ENCODE measurements around the gene ZNF621. TPM values are rescaled to one million over a fixed set of nuclear protein-coding genes. Genes with fewer than 3 reads are reported as not detected.
"Not testable (repeated sequence)": the region's sequence is repeated elsewhere in the genome, so short reads cannot be mapped to it uniquely, and the experiment has no call there.

The ZNF621 gene
- total RNA-seq, 1 donor from 2014 or later: 29.0 TPM

GRCh38 chr3:40534283-40534682 lies 9.5 kb downstream of the ZNF621 start:
- TF ChIP-seq CTCF (IDR thresholded peaks at IDR 0.05; ENCODE audit: unreplicated experiment): no peak
- no peaks in the 10 kb centered on the region for H3K27me3 Mint-ChIP-seq
- no peak overlapping the region for H3K27ac Mint-ChIP-seq
- H3K4me3 Mint-ChIP-seq (ENCODE audit: low read depth): no peak overlapping the region
- peaks cover 77% of the 10 kb centered on the region for H3K36me3 Mint-ChIP-seq (ENCODE audit: insufficient read depth)
- H3K9me3 Mint-ChIP-seq (ENCODE audit: low read depth): peaks cover 28% of the 10 kb centered on the region
- no peak for DNase-seq (ENCODE audit: low spot score, unreplicated experiment)
- H3K4me1 Mint-ChIP-seq (ENCODE audit: low read depth): peaks cover 1% of the 10 kb centered on the region

- H3K9me3 Mint-ChIP-seq (ENCODE audit: low read depth): peaks cover 5% of the 10 kb centered on the region
- peaks cover 6% of the 10 kb centered on the region for H3K36me3 Mint-ChIP-seq (ENCODE audit: insufficient read depth)
- no peak overlapping the region for H3K27ac Mint-ChIP-seq
- H3K4me1 Mint-ChIP-seq (ENCODE audit: low read depth): no peaks in the 10 kb centered on the region
- DNase-seq (ENCODE audit: low spot score, unreplicated experiment): no peak
- H3K27me3 Mint-ChIP-seq: no peaks in the 10 kb centered on the region
- H3K4me3 Mint-ChIP-seq (ENCODE audit: low read depth): no peak overlapping the region
- no peak for TF ChIP-seq CTCF (IDR thresholded peaks at IDR 0.05; ENCODE audit: unreplicated experiment)
Measured at GRCh38 chr3:40546816-40547215, 22.1 kb downstream of the ZNF621 start.

DNA sequence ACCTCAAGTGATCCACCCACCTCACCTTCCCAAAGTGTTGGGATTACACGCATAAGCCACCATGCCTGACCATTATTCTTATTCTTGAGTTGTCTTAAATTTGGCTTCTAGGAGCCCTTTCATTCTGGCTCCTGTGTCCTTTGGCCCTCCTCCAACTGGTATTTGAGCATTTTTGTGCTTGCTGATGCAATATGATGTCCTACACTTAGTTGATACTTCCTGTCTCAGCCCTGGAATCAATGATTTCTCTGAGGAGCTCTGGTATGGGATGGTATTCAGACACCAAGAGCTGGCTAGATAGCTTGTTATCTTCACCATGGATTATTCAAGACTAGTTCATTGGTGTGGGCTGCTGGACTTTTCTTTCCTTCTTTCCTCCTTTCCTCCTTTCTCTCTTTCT lies 25.4 kb downstream of the ZNF621 start:
- Mint-ChIP-seq H3K27ac (no peak overlapping the region), H3K36me3 (ENCODE audit: insufficient read depth) (peaks cover 6% of the 10 kb centered on the region), H3K4me3 (ENCODE audit: low read depth) (no peak overlapping the region), H3K27me3 (no peaks in the 10 kb centered on the region), H3K4me1 (ENCODE audit: low read depth) (no peaks in the 10 kb centered on the region), H3K9me3 (ENCODE audit: low read depth) (peaks cover 5% of the 10 kb centered on the region)
- no peak for TF ChIP-seq CTCF (IDR thresholded peaks at IDR 0.05; ENCODE audit: unreplicated experiment)
- DNase-seq (ENCODE audit: low spot score, unreplicated experiment): no peak

- no peak overlapping the region for H3K27ac Mint-ChIP-seq
- peaks cover 15% of the 10 kb centered on the region for H3K9me3 Mint-ChIP-seq (ENCODE audit: low read depth)
- no peak for TF ChIP-seq CTCF (IDR thresholded peaks at IDR 0.05; ENCODE audit: unreplicated experiment)
- H3K36me3 Mint-ChIP-seq (ENCODE audit: insufficient read depth): peaks cover 6% of the 10 kb centered on the region
- H3K4me1 Mint-ChIP-seq (ENCODE audit: low read depth): no peaks in the 10 kb centered on the region
- H3K4me3 Mint-ChIP-seq (ENCODE audit: low read depth): no peak overlapping the region
- H3K27me3 Mint-ChIP-seq: no peaks in the 10 kb centered on the region
- no peak for DNase-seq (ENCODE audit: low spot score, unreplicated experiment)
Measured at GRCh38 chr3:40557575-40558161, 32.9 kb downstream of the ZNF621 start.

DNA sequence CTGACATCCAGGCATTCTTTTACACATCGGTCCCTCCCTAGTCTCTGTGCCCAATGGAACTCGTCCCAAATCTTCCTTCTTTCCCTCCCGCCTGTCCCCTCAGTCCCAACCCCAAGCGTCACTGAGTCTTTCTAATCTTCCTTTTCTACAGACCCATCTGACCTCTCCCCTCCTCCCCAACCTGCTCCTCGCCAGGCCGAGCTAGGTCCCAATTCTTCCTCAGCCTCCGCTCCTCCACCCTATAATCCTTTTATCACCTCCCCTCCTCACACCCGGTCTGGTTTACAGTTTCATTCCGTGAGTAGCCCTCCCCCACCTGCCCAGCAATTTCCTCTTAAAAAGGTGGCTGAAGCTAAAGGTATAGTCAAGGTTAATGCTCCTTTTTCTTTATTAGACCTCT lies 37.7 kb downstream of the ZNF621 start:
- peaks cover 16% of the 10 kb centered on the region for H3K9me3 Mint-ChIP-seq (ENCODE audit: low read depth)
- not testable (repeated sequence) for H3K4me3 Mint-ChIP-seq (ENCODE audit: low read depth); DNase-seq (ENCODE audit: low spot score, unreplicated experiment); H3K27ac Mint-ChIP-seq; H3K36me3 Mint-ChIP-seq (ENCODE audit: insufficient read depth); H3K4me1 Mint-ChIP-seq (ENCODE audit: low read depth)
- peaks cover 11% of the 10 kb centered on the region for H3K27me3 Mint-ChIP-seq

GRCh38 chr3:40565629-40566028 lies 40.9 kb downstream of the ZNF621 start:
- not testable (repeated sequence) for DNase-seq (ENCODE audit: low spot score, unreplicated experiment); H3K27ac Mint-ChIP-seq; H3K36me3 Mint-ChIP-seq (ENCODE audit: insufficient read depth); H3K4me3 Mint-ChIP-seq (ENCODE audit: low read depth); H3K4me1 Mint-ChIP-seq (ENCODE audit: low read depth)
- Mint-ChIP-seq H3K27me3 (peaks cover 11% of the 10 kb centered on the region), H3K9me3 (ENCODE audit: low read depth) (peaks cover 24% of the 10 kb centered on the region)
